LNCaP clone FGC (cell line): Measurements from ENCODE around the gene FAM47E.

Source experiments
- DNase-seq: peaks from one replicate; pipeline ENCODE4 v3.0.0-alpha.2; 2011; ENCODE audit warnings: low read depth
- H3K4me3 ChIP-seq: 2 replicates; pipeline ENCODE4 v1.5.1; 2011; ENCODE audit warnings: mild to moderate bottlenecking, low read depth, low read length, control low read depth
- CTCF ChIP-seq: IDR thresholded peaks from 2 replicates; pipeline ENCODE4 v1.5.1; 2012; ENCODE audit warnings: mild to moderate bottlenecking; ENCODE audit not compliant: control insufficient read depth, insufficient read depth; ENCODE audit errors: extremely low read depth

FAM47E gene

GRCh38 chr4:76312457-76312856, 60.9 kb downstream of the FAM47E start:
- no peak for DNase-seq
- TF ChIP-seq CTCF, result no peak
- no peak overlapping the region for H3K4me3 ChIP-seq

GRCh38 chr4:76313547-76313946, 62.0 kb downstream of the FAM47E start:
- no peak for TF ChIP-seq CTCF
- H3K4me3 ChIP-seq, result no peak overlapping the region
- no peak for DNase-seq

- TF ChIP-seq CTCF, result no peak
- DNase-seq, result no peak
- no peak overlapping the region for H3K4me3 ChIP-seq
These were observed 63.9 kb downstream of the FAM47E start for GRCh38 chr4:76315267-76315918.

- no peak for DNase-seq
- no peak overlapping the region for H3K4me3 ChIP-seq
- TF ChIP-seq CTCF, result no peak
These were observed 64.6 kb downstream of the FAM47E start for GRCh38 chr4:76316131-76316530.

- no peak for TF ChIP-seq CTCF
- no peak overlapping the region for H3K4me3 ChIP-seq
- no peak for DNase-seq
These were observed 70.7 kb downstream of the FAM47E start for GRCh38 chr4:76322236-76322635.

- no peak for TF ChIP-seq CTCF
- H3K4me3 ChIP-seq, result no peak overlapping the region
- no peak for DNase-seq
These were observed 73.6 kb downstream of the FAM47E start for GRCh38 chr4:76325072-76325471.

GRCh38 chr4:76326515-76326914, 75.0 kb downstream of the FAM47E start:
- no peak overlapping the region for H3K4me3 ChIP-seq
- no peak for TF ChIP-seq CTCF
- DNase-seq, result no peak
